ENCODE data around the gene ZDHHC14. TPM values are rescaled to one million over a fixed set of nuclear protein-coding genes. Genes with fewer than 3 reads are reported as not detected.

The ZDHHC14 gene
- total RNA-seq, 1 donor from 2014 or later = 15.2 TPM

DNA sequence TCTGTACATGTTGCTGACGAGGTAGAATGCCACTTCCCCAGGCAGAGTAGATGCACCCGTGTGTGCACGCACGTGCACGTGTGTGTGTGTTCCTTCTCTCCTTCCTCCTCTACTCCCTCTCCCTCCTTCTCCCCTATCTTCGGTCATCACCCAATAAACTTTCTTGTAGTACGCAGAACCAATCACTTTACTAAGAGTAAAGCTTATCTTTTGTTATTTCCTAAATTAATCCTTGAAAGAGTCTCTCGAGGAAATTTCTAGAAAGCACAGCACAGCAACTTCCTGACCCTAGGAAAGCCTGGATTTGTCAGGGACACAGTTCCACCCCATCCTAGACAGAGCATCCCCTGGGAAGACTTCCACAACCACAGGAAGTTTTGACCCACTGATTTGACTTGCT is 166.1 kb downstream of the ZDHHC14 start:
- intact Hi-C loops (cut with DNase I) = no loop called here
- TF ChIP-seq POLR2AphosphoS5 (IDR thresholded peaks at IDR 0.05; ENCODE audit: insufficient read depth in 1 of 2, low read depth in 1 of 2) (no peak), CTCF (IDR thresholded peaks at IDR 0.05) (no peak), POLR2A (IDR thresholded peaks at IDR 0.05) (no peak)
- DNase-seq (ENCODE audit: extremely low spot score in 2 of 2) = no peak

GRCh38 chr6:157548635-157549467 is 167.9 kb downstream of the ZDHHC14 start:
- TF ChIP-seq CTCF (IDR thresholded peaks at IDR 0.05) (no peak), POLR2AphosphoS5 (IDR thresholded peaks at IDR 0.05; ENCODE audit: insufficient read depth in 1 of 2, low read depth in 1 of 2) (no peak), POLR2A (IDR thresholded peaks at IDR 0.05) (no peak)

More for the DNA sequence above, 166.1 kb downstream of the ZDHHC14 start:
- Histone ChIP-seq H3K4me1 (no peaks in the 10 kb centered on the region), H3K27ac (no peak overlapping the region), H3K36me3 (no peaks in the 10 kb centered on the region), H3K27me3 (no peaks in the 10 kb centered on the region), H3K4me3 (no peak overlapping the region), H3K9me3 (no peaks in the 10 kb centered on the region)

DNA sequence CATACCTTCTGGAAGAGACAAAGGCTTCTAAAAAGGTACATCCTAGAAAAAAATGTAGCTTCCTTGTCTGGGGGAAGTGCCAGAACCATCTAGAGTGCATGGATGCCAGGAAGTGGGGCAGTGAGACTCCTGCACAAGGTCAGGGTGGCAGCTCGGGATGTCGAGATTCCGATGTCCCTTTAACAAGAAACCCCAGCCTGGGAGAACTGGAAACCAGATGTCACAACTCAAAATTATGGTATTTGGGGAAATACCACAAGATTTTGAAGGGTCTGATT is 168.4 kb downstream of the ZDHHC14 start:
- no peaks in the 10 kb centered on the region for H3K9me3 ChIP-seq
- no peaks in the 10 kb centered on the region for H3K27me3 ChIP-seq
- H3K36me3 ChIP-seq = no peaks in the 10 kb centered on the region
- no peak for TF ChIP-seq POLR2AphosphoS5 (IDR thresholded peaks at IDR 0.05; ENCODE audit: insufficient read depth in 1 of 2, low read depth in 1 of 2)
- TF ChIP-seq POLR2A (IDR thresholded peaks at IDR 0.05) = no peak
- no peak for TF ChIP-seq CTCF (IDR thresholded peaks at IDR 0.05)
- no peaks in the 10 kb centered on the region for H3K4me1 ChIP-seq
- intact Hi-C loops (cut with DNase I) = no loop called here
- H3K4me3 ChIP-seq = no peak overlapping the region
- peak; percentile 32 to 52 for DNase-seq (ENCODE audit: extremely low spot score in 2 of 2)
- no peak overlapping the region for H3K27ac ChIP-seq

More at GRCh38 chr6:157548635-157549467, 167.9 kb downstream of the ZDHHC14 start:
- Histone ChIP-seq H3K27me3 (no peaks in the 10 kb centered on the region), H3K36me3 (no peaks in the 10 kb centered on the region), H3K9me3 (no peaks in the 10 kb centered on the region), H3K4me1 (no peaks in the 10 kb centered on the region), H3K27ac (no peak overlapping the region), H3K4me3 (no peak overlapping the region)
- DNase-seq (ENCODE audit: extremely low spot score in 2 of 2) = peak; percentile 74 to 81
- intact Hi-C loops (cut with DNase I) = no loop called here

DNA sequence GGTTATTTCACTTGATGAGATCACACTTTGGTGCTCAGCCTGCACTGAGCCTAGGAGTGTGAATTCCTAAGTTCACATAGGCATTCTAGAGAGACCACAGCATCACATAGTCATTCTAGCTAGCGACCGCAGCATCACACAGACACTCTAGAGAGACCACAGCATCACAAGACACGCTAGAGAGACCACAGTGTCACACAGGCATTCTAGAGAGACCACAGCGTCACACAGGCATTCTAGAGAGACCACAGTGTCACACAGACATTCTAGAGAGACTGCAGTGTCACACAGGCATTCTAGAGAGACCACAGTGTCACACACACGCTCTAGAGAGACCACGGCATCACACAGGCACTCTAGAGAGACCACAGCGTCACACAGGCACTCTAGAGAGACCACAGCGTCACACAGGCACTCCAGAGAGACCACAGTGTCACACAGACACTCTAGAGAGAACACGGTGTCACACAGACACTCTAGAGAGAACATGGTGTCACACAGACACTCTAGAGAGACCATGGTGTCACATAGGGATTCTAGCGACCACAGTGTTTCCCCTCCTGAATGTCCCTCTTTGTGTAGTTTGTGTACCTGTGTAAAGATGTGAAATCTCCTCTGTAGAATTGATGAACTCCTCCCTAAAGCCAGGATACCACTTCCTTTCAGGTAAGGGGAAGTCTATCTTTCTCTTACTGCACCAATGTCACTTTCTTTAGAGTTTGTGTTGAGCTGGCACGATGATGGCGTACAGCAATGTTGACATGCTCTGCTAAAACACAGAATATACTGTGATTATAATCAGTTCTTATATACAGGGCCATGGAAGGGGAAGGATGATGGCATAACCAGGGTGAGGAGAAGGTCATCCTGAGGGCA is 169.4 kb downstream of the ZDHHC14 start:
- TF ChIP-seq POLR2AphosphoS5 (IDR thresholded peaks at IDR 0.05; ENCODE audit: insufficient read depth in 1 of 2, low read depth in 1 of 2) (no peak), CTCF (IDR thresholded peaks at IDR 0.05) (no peak), POLR2A (IDR thresholded peaks at IDR 0.05) (no peak)
- no peaks in the 10 kb centered on the region for H3K27me3 ChIP-seq
- H3K36me3 ChIP-seq = no peaks in the 10 kb centered on the region
- intact Hi-C loops (cut with DNase I) = no loop called here
- no peak overlapping the region for H3K4me3 ChIP-seq
- H3K4me1 ChIP-seq = no peaks in the 10 kb centered on the region
- no peaks in the 10 kb centered on the region for H3K9me3 ChIP-seq
- no peak overlapping the region for H3K27ac ChIP-seq
- DNase-seq (ENCODE audit: extremely low spot score in 2 of 2) = peak; percentile 28 to 58

Data from vagina (tissue), 2 donors.